Measurements from ENCODE around the gene ATP6V1B1.

DNA sequence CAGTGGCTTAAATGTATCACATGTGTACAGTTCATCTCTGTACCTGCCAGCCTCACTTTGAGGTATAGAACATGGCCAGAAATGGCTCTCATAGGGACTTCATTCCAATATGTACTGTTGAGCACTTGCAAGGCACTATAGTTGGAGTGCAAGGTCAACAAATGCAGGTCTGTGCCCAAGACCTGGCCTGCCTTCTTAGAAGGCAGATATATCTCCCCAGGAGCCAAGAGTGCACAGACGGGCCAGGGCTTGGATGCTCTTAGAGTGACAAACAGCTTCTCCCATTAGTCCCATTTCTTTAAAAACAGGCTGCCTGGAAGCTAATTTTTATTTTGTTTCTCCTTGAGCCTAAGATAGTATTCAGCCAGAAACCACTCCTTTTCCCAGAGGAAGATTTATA is 51.7 kb downstream of the ATP6V1B1 start:
- TF ChIP-seq, protein P1, sequence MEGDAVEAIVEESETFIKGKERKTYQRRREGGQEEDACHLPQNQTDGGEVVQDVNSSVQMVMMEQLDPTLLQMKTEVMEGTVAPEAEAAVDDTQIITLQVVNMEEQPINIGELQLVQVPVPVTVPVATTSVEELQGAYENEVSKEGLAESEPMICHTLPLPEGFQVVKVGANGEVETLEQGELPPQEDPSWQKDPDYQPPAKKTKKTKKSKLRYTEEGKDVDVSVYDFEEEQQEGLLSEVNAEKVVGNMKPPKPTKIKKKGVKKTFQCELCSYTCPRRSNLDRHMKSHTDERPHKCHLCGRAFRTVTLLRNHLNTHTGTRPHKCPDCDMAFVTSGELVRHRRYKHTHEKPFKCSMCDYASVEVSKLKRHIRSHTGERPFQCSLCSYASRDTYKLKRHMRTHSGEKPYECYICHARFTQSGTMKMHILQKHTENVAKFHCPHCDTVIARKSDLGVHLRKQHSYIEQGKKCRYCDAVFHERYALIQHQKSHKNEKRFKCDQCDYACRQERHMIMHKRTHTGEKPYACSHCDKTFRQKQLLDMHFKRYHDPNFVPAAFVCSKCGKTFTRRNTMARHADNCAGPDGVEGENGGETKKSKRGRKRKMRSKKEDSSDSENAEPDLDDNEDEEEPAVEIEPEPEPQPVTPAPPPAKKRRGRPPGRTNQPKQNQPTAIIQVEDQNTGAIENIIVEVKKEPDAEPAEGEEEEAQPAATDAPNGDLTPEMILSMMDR (conservative IDR thresholded peaks at IDR 0.05; ENCODE audit: low read depth, low read length): no peak
- no peak for TF ChIP-seq EZH2phosphoT487 (IDR thresholded peaks at IDR 0.05; ENCODE audit: borderline replicate concordance, low read length)

All from PC-3 (cell line).